ENCODE results near the gene PAFAH1B1.

PAFAH1B1 gene

DNA sequence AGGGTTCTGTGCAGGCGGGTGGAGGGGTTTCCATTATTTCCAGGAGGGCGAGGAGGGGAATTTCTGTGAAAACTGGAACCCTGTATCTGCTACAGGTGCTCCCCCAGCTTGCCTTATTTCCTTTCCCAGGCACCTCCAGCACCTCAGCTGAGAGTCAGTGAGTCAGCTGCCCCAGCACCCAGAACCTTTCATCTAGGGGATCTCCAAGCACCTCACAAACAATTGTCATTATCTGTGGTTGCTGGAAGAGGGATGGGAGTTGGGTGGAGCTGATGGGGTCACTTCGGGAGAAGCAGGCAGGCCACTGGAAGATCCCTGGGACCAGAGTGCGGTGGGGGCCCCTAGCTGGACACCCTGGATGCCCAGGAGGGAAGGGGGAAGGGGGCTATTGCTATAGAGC, 128.1 kb downstream of the PAFAH1B1 start:
- TF ChIP-seq EZH2phosphoT487 (IDR thresholded peaks at IDR 0.05; ENCODE audit: borderline replicate concordance, low read length): no peak
- TF ChIP-seq, protein P1, sequence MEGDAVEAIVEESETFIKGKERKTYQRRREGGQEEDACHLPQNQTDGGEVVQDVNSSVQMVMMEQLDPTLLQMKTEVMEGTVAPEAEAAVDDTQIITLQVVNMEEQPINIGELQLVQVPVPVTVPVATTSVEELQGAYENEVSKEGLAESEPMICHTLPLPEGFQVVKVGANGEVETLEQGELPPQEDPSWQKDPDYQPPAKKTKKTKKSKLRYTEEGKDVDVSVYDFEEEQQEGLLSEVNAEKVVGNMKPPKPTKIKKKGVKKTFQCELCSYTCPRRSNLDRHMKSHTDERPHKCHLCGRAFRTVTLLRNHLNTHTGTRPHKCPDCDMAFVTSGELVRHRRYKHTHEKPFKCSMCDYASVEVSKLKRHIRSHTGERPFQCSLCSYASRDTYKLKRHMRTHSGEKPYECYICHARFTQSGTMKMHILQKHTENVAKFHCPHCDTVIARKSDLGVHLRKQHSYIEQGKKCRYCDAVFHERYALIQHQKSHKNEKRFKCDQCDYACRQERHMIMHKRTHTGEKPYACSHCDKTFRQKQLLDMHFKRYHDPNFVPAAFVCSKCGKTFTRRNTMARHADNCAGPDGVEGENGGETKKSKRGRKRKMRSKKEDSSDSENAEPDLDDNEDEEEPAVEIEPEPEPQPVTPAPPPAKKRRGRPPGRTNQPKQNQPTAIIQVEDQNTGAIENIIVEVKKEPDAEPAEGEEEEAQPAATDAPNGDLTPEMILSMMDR (IDR thresholded peaks at IDR 0.05; ENCODE audit: low read depth, low read length, poor library complexity, severe bottlenecking): no peak
- H4K20me1 ChIP-seq (ENCODE audit: control insufficient read depth, insufficient read depth, low read depth, low read length): no peaks in the 10 kb centered on the region
- no peaks in the 10 kb centered on the region for H3K79me2 ChIP-seq (ENCODE audit: control insufficient read depth, low read length)
- no peaks in the 10 kb centered on the region for H3K9me3 ChIP-seq (ENCODE audit: control insufficient read depth, insufficient read depth, low read length)
- H3K9me2 ChIP-seq (replicated peaks; ENCODE audit: control insufficient read depth, low read length): no peaks in the 10 kb centered on the region
- no peak overlapping the region for H3K4me3 ChIP-seq (ENCODE audit: low read length)
- peaks cover 3% of the 10 kb centered on the region; the same call in 1 of the 2 replicates for H3K27me3 ChIP-seq (ENCODE audit: control insufficient read depth, low read length)
- 0 out of 2 replicates have a peak, but pooled peaks cover 3% of the 10 kb centered on the region for H3F3A ChIP-seq (ENCODE audit: control insufficient read depth, insufficient read depth)
- no peak overlapping the region for H3K4me2 ChIP-seq (ENCODE audit: low read length)
- H3K27ac ChIP-seq (ENCODE audit: low read depth, low read length): no peak overlapping the region
- H3K4me1 ChIP-seq (ENCODE audit: control insufficient read depth, low read length): no peaks in the 10 kb centered on the region
- H3K36me3 ChIP-seq (ENCODE audit: control insufficient read depth, low read length): no peaks in the 10 kb centered on the region

DNA sequence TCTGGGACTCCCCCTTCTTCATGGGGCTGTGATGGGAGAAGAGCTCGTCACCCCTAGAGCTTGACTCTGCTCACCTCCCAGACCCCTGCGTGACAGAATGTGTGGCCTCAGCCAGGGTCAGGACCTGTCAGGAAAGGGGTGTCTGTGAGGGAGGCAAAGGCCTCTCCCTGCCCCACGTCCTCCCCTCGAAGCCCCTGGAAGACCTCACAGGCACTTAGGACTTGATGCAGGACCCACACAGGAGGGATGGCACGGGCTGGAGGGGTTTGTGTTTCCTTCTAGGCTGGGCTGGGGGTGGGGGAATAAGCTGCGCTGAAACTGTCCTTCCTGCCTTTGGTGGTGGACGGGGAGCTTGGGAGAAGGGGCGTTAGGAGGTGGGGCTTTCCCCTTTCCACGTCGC, 129.2 kb downstream of the PAFAH1B1 start:
- H3K4me3 ChIP-seq (ENCODE audit: low read length): no peak overlapping the region
- H3K79me2 ChIP-seq (ENCODE audit: control insufficient read depth, low read length): no peaks in the 10 kb centered on the region
- H3K9me2 ChIP-seq (replicated peaks; ENCODE audit: control insufficient read depth, low read length): no peaks in the 10 kb centered on the region
- H3K36me3 ChIP-seq (ENCODE audit: control insufficient read depth, low read length): no peaks in the 10 kb centered on the region
- H3K27me3 ChIP-seq (ENCODE audit: control insufficient read depth, low read length): peaks cover 3% of the 10 kb centered on the region; the same call in 1 of the 2 replicates
- no peaks in the 10 kb centered on the region for H4K20me1 ChIP-seq (ENCODE audit: control insufficient read depth, insufficient read depth, low read depth, low read length)
- no peak overlapping the region for H3K27ac ChIP-seq (ENCODE audit: low read depth, low read length)
- H3K4me2 ChIP-seq (ENCODE audit: low read length): no peak overlapping the region
- no peaks in the 10 kb centered on the region for H3K4me1 ChIP-seq (ENCODE audit: control insufficient read depth, low read length)
- TF ChIP-seq, protein P1 (IDR thresholded peaks at IDR 0.05; ENCODE audit: low read depth, low read length, poor library complexity, severe bottlenecking): no peak
- no peak for TF ChIP-seq EZH2phosphoT487 (IDR thresholded peaks at IDR 0.05; ENCODE audit: borderline replicate concordance, low read length)
- H3F3A ChIP-seq (ENCODE audit: control insufficient read depth, insufficient read depth): 0 out of 2 replicates have a peak, but pooled peaks cover 3% of the 10 kb centered on the region
- no peaks in the 10 kb centered on the region for H3K9me3 ChIP-seq (ENCODE audit: control insufficient read depth, insufficient read depth, low read length)

DNA sequence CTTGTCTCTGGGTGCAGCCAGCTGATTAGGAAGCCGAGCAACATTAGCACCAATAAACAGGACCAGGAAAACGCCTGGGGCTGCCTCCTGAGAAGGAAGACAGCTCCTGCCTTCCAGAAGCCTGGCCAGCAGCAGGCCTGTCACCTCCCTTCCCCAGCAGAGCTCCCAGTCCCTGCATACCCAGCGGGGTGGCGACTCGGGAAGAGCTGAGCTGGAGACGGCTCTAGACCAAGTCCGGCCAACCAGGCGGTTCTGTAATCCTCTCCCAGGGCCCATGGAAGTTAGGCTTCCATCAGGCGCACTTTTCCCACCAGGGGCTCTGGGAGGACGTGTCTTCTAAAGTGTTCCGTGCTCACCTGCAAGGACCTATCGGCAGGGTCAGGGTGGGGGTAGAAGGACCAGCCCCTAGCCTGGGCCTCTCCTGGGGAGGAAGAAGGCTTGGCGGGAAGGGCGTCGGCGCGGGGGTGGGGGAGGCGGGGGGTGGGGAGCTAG, 130.1 kb downstream of the PAFAH1B1 start:
- Histone ChIP-seq H3K27me3 (ENCODE audit: control insufficient read depth, low read length) (peaks cover 3% of the 10 kb centered on the region; the same call in 1 of the 2 replicates), H4K20me1 (ENCODE audit: control insufficient read depth, insufficient read depth, low read depth, low read length) (no peaks in the 10 kb centered on the region), H3K4me3 (ENCODE audit: low read length) (no peak overlapping the region), H3K9me2 (replicated peaks; ENCODE audit: control insufficient read depth, low read length) (no peaks in the 10 kb centered on the region), H3K4me2 (ENCODE audit: low read length) (no peak overlapping the region), H3K4me1 (ENCODE audit: control insufficient read depth, low read length) (peaks cover 1% of the 10 kb centered on the region; the same call in 1 of the 2 replicates), H3K9me3 (ENCODE audit: control insufficient read depth, insufficient read depth, low read length) (no peaks in the 10 kb centered on the region), H3K36me3 (ENCODE audit: control insufficient read depth, low read length) (no peaks in the 10 kb centered on the region), H3K79me2 (ENCODE audit: control insufficient read depth, low read length) (no peaks in the 10 kb centered on the region), H3F3A (ENCODE audit: control insufficient read depth, insufficient read depth) (0 out of 2 replicates have a peak, but pooled peaks cover 3% of the 10 kb centered on the region), H3K27ac (ENCODE audit: low read depth, low read length) (no peak overlapping the region)
- TF ChIP-seq EZH2phosphoT487 (IDR thresholded peaks at IDR 0.05; ENCODE audit: borderline replicate concordance, low read length): no peak
- TF ChIP-seq, protein P1 (IDR thresholded peaks at IDR 0.05; ENCODE audit: low read depth, low read length, poor library complexity, severe bottlenecking): no peak

All from DOHH2 (cell line).